Neural cell (in vitro differentiated cells): ENCODE data around the gene DNMT3A. TPM values are rescaled to one million over a fixed set of nuclear protein-coding genes. Genes with fewer than 3 reads are reported as not detected.

Experiments
- H2AFZ ChIP-seq: fragments of 200-600, 300-800 bp; sonication (generic), shearing (Covaris generic); 2 replicates; pipeline ENCODE4 v1.6.0; 2014; ENCODE audit warnings: low read depth, mild to moderate bottlenecking, antibody characterized with exemption, low read length, moderate library complexity
- H3F3A ChIP-seq: fragments of 200-600 bp; shearing (Covaris generic); 2 replicates; pipeline ENCODE4 v1.6.1; 2016; ENCODE audit warnings: mild to moderate bottlenecking, moderate library complexity, mixed read lengths, antibody characterized with exemption, low read length; ENCODE audit not compliant: insufficient read depth, poor library complexity, severe bottlenecking
- H3K27ac ChIP-seq: fragments of 200-600, 300-800 bp; sonication (generic), shearing (Covaris generic); 2 replicates; pipeline ENCODE4 v1.5.1; 2014; ENCODE audit warnings: mild to moderate bottlenecking, low read length, moderate library complexity
- H3K27me3 ChIP-seq: fragments of 300-800, 200-600 bp; sonication (generic), shearing (Covaris generic); 2 replicates; pipeline ENCODE4 v1.6.0; 2014; ENCODE audit warnings: mild to moderate bottlenecking, low read depth, low read length, moderate library complexity; ENCODE audit not compliant: insufficient read depth
- H3K36me3 ChIP-seq: fragments of 300-800, 200-600 bp; sonication (generic), shearing (Covaris generic); 2 replicates; pipeline ENCODE4 v1.5.1; 2014; ENCODE audit warnings: mild to moderate bottlenecking, antibody characterized with exemption, low read length, moderate library complexity; ENCODE audit not compliant: insufficient read depth
- H3K4me2 ChIP-seq: fragments of 300-800, 200-600 bp; sonication (generic), shearing (Covaris generic); 2 replicates; pipeline ENCODE4 v1.6.0; 2014; ENCODE audit warnings: mild to moderate bottlenecking, low read length
- H3K4me3 ChIP-seq: fragments of 300-800, 200-600 bp; sonication (generic), shearing (Covaris generic); 2 replicates; pipeline ENCODE4 v1.5.1; 2014; ENCODE audit warnings: mild to moderate bottlenecking, low read length, moderate library complexity
- H3K79me2 ChIP-seq: fragments of 200-600 bp; shearing (Covaris generic); replicated peaks from 2 replicates; pipeline ENCODE4 v1.6.0; 2014; ENCODE audit warnings: mild to moderate bottlenecking, low read length, moderate library complexity; ENCODE audit not compliant: insufficient read depth
- H3K9ac ChIP-seq: fragments of 300-800, 200-600 bp; sonication (generic), shearing (Covaris generic); 2 replicates; pipeline ENCODE4 v1.6.1; 2016; ENCODE audit warnings: mild to moderate bottlenecking, low read length, mixed read lengths
- H3K9me2 ChIP-seq: fragments of 200-600 bp; shearing (Covaris generic); 2 replicates; pipeline ENCODE4 v1.6.1; 2016; ENCODE audit warnings: mild to moderate bottlenecking, low read length, mixed read lengths; ENCODE audit not compliant: insufficient read depth
- H3K9me3 ChIP-seq: fragments of 200-600, 300-800 bp; sonication (generic), shearing (Covaris generic); 2 replicates; pipeline ENCODE4 v1.6.1; 2016; ENCODE audit warnings: mild to moderate bottlenecking, mixed run types, low read length, moderate library complexity, mixed read lengths
- H4K20me1 ChIP-seq: fragments of 200-600 bp; shearing (Covaris generic); 2 replicates; pipeline ENCODE4 v1.6.1; 2016; ENCODE audit warnings: mild to moderate bottlenecking, mixed run types; ENCODE audit not compliant: insufficient read depth
- EP300 ChIP-seq: fragments of 450-650 bp; conservative IDR thresholded peaks from 2 replicates; pipeline ENCODE4 v1.6.1; 2014; ENCODE audit warnings: antibody characterized with exemption, mild to moderate bottlenecking, moderate library complexity; ENCODE audit not compliant: poor library complexity, severe bottlenecking
- EZH2 ChIP-seq: fragments of 200-600, 300-800 bp; shearing (Covaris generic), sonication (generic); IDR thresholded peaks from 2 replicates; pipeline ENCODE4 v1.6.1; 2014; ENCODE audit warnings: antibody characterized with exemption, low read length, borderline replicate concordance, mild to moderate bottlenecking; ENCODE audit not compliant: insufficient read depth, poor library complexity, severe bottlenecking
- MXI1 ChIP-seq: fragments of 450-650 bp; conservative IDR thresholded peaks from 2 replicates; pipeline ENCODE4 v1.6.1; 2014; ENCODE audit warnings: antibody characterized with exemption, mild to moderate bottlenecking; ENCODE audit not compliant: poor library complexity, severe bottlenecking
- POLR2AphosphoS5 ChIP-seq: IDR thresholded peaks from 2 replicates; pipeline ENCODE4 v1.6.1; 2012
- RAD21 ChIP-seq: fragments of 450-650 bp; conservative IDR thresholded peaks from 2 replicates; pipeline ENCODE4 v1.6.1; 2014; ENCODE audit warnings: antibody characterized with exemption, mild to moderate bottlenecking, moderate library complexity
- SMC3 ChIP-seq: fragments of 450-650 bp; conservative IDR thresholded peaks from 2 replicates; pipeline ENCODE4 v1.6.1; 2014; ENCODE audit warnings: antibody characterized with exemption, mild to moderate bottlenecking, moderate library complexity; ENCODE audit not compliant: poor library complexity
- TAF1 ChIP-seq: IDR thresholded peaks from 2 replicates; pipeline ENCODE4 v1.6.1; 2012; ENCODE audit warnings: low read depth
- polyA plus RNA-seq: library from polyadenylated mRNA; depleted of rRNA; stranded (reverse); fragments of >200 nt; gene quantifications from 2 replicates; pipeline ENCODE4 v1.2.3, GENCODE V29; 2014
- TF ChIP-seq, protein P1 (sequence below): IDR thresholded peaks from 2 replicates; pipeline ENCODE4 v1.6.1; 2012; ENCODE audit warnings: borderline replicate concordance
- TF ChIP-seq, protein P2 (sequence below): fragments of 450-650 bp; IDR thresholded peaks from 2 replicates; pipeline ENCODE4 v1.5.1; 2014; ENCODE audit warnings: antibody characterized with exemption, mild to moderate bottlenecking, moderate library complexity; ENCODE audit not compliant: poor library complexity, severe bottlenecking

Gene DNMT3A
- polyA plus RNA-seq, 1 donor from 2014 or later: 33.0 TPM

DNA sequence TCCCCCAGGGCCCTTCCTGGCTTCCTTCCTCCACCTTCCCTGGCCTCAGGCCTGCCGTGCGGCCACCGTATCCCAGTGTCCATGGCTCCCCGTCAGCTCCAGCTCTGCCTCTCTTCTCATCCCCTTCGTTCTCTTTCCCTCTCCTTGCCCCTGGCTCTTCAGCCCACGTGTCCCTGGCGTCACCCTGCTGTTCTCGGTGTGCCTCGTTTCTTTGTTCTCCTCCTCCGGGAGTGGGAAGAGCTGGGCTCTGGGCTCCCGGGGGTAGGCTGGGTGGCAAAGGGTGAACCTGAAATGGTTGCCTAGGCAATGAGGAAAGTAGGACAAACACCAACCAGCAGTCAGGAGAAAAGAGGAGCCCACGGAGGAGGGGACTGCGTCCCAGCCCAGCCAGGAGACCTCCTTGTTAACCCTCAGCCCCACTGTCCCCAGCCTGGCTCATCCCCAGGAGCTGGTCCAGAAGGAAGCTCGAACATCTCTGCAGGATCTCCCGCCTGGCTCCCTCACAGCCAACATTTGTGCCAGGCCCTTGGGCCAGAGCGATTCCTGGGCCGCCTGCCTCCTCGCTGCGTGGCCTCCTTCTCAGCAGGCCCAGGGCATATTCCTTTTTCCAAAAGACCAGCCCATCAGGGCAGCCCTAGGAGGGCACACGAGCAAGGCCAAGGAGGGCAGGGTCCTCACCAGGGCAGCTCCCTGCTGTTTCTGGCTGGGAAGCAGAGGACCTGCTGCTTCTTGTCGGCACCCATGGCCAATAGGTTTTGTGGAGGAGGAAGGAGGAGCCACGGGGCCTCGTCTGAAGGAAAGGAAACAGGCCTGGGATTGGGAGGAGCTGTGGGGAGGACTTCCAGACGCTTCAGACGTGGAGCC, 30.9 kb upstream of the DNMT3A start:
- H4K20me1 ChIP-seq: no peaks in the 10 kb centered on the region
- no peaks in the 10 kb centered on the region for H3K36me3 ChIP-seq
- no peaks in the 10 kb centered on the region for H3K9me3 ChIP-seq
- H3K27me3 ChIP-seq: no peaks in the 10 kb centered on the region
- no peaks in the 10 kb centered on the region for H3K9me2 ChIP-seq
- no peak overlapping the region for H3K4me2 ChIP-seq
- TF ChIP-seq EP300 (no peak), SMC3 (no peak), POLR2AphosphoS5 (no peak), TAF1 (no peak), EZH2 (no peak), MXI1 (no peak), RAD21 (no peak)
- TF ChIP-seq, protein P1, sequence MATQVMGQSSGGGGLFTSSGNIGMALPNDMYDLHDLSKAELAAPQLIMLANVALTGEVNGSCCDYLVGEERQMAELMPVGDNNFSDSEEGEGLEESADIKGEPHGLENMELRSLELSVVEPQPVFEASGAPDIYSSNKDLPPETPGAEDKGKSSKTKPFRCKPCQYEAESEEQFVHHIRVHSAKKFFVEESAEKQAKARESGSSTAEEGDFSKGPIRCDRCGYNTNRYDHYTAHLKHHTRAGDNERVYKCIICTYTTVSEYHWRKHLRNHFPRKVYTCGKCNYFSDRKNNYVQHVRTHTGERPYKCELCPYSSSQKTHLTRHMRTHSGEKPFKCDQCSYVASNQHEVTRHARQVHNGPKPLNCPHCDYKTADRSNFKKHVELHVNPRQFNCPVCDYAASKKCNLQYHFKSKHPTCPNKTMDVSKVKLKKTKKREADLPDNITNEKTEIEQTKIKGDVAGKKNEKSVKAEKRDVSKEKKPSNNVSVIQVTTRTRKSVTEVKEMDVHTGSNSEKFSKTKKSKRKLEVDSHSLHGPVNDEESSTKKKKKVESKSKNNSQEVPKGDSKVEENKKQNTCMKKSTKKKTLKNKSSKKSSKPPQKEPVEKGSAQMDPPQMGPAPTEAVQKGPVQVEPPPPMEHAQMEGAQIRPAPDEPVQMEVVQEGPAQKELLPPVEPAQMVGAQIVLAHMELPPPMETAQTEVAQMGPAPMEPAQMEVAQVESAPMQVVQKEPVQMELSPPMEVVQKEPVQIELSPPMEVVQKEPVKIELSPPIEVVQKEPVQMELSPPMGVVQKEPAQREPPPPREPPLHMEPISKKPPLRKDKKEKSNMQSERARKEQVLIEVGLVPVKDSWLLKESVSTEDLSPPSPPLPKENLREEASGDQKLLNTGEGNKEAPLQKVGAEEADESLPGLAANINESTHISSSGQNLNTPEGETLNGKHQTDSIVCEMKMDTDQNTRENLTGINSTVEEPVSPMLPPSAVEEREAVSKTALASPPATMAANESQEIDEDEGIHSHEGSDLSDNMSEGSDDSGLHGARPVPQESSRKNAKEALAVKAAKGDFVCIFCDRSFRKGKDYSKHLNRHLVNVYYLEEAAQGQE: no peak
- TF ChIP-seq, protein P2, sequence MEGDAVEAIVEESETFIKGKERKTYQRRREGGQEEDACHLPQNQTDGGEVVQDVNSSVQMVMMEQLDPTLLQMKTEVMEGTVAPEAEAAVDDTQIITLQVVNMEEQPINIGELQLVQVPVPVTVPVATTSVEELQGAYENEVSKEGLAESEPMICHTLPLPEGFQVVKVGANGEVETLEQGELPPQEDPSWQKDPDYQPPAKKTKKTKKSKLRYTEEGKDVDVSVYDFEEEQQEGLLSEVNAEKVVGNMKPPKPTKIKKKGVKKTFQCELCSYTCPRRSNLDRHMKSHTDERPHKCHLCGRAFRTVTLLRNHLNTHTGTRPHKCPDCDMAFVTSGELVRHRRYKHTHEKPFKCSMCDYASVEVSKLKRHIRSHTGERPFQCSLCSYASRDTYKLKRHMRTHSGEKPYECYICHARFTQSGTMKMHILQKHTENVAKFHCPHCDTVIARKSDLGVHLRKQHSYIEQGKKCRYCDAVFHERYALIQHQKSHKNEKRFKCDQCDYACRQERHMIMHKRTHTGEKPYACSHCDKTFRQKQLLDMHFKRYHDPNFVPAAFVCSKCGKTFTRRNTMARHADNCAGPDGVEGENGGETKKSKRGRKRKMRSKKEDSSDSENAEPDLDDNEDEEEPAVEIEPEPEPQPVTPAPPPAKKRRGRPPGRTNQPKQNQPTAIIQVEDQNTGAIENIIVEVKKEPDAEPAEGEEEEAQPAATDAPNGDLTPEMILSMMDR: no peak
- H3K4me3 ChIP-seq: no peak overlapping the region
- no peaks in the 10 kb centered on the region for H3K79me2 ChIP-seq
- no peaks in the 10 kb centered on the region for H3F3A ChIP-seq
- H3K27ac ChIP-seq: no peak overlapping the region
- no peak overlapping the region for H2AFZ ChIP-seq
- H3K9ac ChIP-seq: no peak overlapping the region

DNA sequence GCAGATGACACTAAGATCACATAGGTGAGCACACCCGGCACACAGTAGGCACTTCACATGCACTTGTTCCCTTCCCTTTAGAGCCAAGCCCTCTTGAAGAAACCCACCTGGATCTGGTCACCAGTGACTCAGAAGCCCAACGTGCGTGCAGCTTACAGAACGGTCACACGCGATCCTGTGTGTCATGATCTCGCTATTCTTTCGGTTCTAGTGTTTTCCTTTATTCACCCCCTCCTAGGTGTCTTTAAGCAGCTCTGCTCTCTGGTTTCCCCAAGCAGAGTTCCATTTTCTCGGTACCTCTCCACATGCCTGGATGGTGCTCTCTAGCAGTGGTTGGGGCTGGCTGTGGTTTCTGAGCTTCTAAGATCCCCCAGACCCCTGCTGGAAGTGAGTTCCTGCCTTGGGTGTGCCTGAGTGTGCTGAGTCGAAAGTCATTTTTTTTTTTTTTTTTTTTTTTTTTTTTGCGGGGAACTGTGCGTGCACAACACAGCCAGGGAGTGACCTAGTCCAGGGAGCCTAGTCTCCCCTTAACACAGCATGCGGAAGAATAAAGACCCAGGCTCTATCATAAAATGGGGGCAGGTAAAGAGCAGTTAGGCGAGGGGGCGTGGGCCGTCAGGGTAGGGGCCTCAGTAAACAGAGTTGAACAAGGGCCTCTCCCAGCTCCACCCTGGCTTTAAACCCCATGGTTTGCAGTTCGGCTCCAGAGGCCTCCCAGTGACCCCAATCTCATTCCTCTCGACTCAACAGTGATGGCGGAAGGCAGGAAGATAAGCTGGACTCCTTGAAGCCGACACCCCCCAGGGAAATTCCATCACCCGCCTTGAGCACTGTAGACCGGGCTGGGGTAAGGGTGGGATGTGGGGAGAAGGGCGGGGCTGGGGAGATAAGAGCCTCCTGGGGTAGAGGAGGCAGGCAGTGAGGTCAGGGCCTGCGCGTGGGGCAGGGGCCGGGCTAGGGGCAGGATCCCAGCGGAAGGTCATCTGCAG, 29.8 kb upstream of the DNMT3A start:
- Histone ChIP-seq H4K20me1 (no peaks in the 10 kb centered on the region), H3K4me2 (no peak overlapping the region), H3K27me3 (no peaks in the 10 kb centered on the region), H3K9ac (no peak overlapping the region), H3K27ac (no peak overlapping the region), H3F3A (no peaks in the 10 kb centered on the region), H3K4me3 (no peak overlapping the region), H3K9me3 (no peaks in the 10 kb centered on the region), H3K36me3 (no peaks in the 10 kb centered on the region), H2AFZ (no peak overlapping the region), H3K79me2 (no peaks in the 10 kb centered on the region), H3K9me2 (no peaks in the 10 kb centered on the region)
- TF ChIP-seq POLR2AphosphoS5: no peak
- no peak for TF ChIP-seq EP300
- no peak for TF ChIP-seq TAF1
- TF ChIP-seq EZH2: no peak
- TF ChIP-seq, protein P1: no peak
- TF ChIP-seq SMC3: no peak
- no peak for TF ChIP-seq MXI1
- TF ChIP-seq, protein P2: no peak
- TF ChIP-seq RAD21: no peak
